Tibial nerve (tissue), 4 donors: Measurements from ENCODE around the gene DYNC1I1. TPM values are rescaled to one million over a fixed set of nuclear protein-coding genes. Genes with fewer than 3 reads are reported as not detected.

Source experiments
- DNase-seq, 2 donors: peaks; one replicate each; pipeline ENCODE4 v3.0.0-alpha.2; 2019; ENCODE audit warnings: low spot score in 2 of 2
- H3K27ac ChIP-seq, 4 donors: fragments of 200-600 bp; sonication (generic) in 3 of 4; one replicate each; pipeline ENCODE4 v1.5.1; 2017 to 2019; ENCODE audit warnings: mild to moderate bottlenecking in 1 of 4
- H3K27me3 ChIP-seq, 2 donors: fragments of 200-600 bp; sonication (generic) in 1 of 2; one replicate each; pipeline versions ENCODE4 v1.5.1 to v1.6.0; 2017 to 2019
- H3K36me3 ChIP-seq, 3 donors: fragments of 200-600 bp; sonication (generic); one replicate each; pipeline ENCODE4 v1.5.1; 2018 to 2019
- H3K4me1 ChIP-seq, 4 donors: fragments of 200-600 bp; sonication (generic) in 3 of 4; one replicate each; pipeline ENCODE4 v1.5.1; 2017 to 2019
- H3K4me3 ChIP-seq, 4 donors: fragments of 200-600 bp; sonication (generic) in 3 of 4; one replicate each; pipeline ENCODE4 v1.5.1; 2017 to 2019; ENCODE audit warnings: mild to moderate bottlenecking in 1 of 4, moderate library complexity in 1 of 4
- H3K9me3 ChIP-seq, 4 donors: fragments of 200-600 bp; sonication (generic) in 3 of 4; one replicate each; pipeline ENCODE4 v1.5.1; 2017 to 2019
- EP300 ChIP-seq, 2 donors: sonication (generic); formaldehyde crosslinking; IDR thresholded peaks; one replicate each; pipeline ENCODE4 v1.6.1; 2017; ENCODE audit warnings: antibody characterized with exemption in 2 of 2, mild to moderate bottlenecking in 1 of 2
- POLR2A ChIP-seq, 2 donors: fragments of 450-650 bp; IDR thresholded peaks; one replicate each; pipeline ENCODE4 v1.6.1; 2017; ENCODE audit warnings: antibody characterized with exemption in 2 of 2, mild to moderate bottlenecking in 2 of 2, moderate library complexity in 2 of 2
- WGBS, 2 donors: methylation state at CpG; one replicate each; pipeline ENCODE4 v1.1.5; 2018; 5-methylcytosine and 5-hydroxymethylcytosine counted together
- total RNA-seq, 4 donors: library from RNA; depleted of rRNA; stranded (reverse); fragments of >200 nt; gene quantifications; one replicate each; pipeline ENCODE4 v1.1.0, GENCODE V29; 2016
- TF ChIP-seq, protein P1 (sequence below), 5 experiments: fragments of 200-600 bp in 3 of 5; fragments of 450-650 bp in 2 of 5; sonication (generic) in 3 of 5; IDR thresholded peaks; one replicate each; pipeline ENCODE4 v1.5.1; 2016 to 2019; ENCODE audit warnings: antibody characterized with exemption in 5 of 5, mild to moderate bottlenecking in 3 of 5, moderate library complexity in 2 of 5

DYNC1I1 gene
- total RNA-seq, 4 donors from 2014 or later, result 5.5 to 12.0 (median 9.8) TPM

DNA sequence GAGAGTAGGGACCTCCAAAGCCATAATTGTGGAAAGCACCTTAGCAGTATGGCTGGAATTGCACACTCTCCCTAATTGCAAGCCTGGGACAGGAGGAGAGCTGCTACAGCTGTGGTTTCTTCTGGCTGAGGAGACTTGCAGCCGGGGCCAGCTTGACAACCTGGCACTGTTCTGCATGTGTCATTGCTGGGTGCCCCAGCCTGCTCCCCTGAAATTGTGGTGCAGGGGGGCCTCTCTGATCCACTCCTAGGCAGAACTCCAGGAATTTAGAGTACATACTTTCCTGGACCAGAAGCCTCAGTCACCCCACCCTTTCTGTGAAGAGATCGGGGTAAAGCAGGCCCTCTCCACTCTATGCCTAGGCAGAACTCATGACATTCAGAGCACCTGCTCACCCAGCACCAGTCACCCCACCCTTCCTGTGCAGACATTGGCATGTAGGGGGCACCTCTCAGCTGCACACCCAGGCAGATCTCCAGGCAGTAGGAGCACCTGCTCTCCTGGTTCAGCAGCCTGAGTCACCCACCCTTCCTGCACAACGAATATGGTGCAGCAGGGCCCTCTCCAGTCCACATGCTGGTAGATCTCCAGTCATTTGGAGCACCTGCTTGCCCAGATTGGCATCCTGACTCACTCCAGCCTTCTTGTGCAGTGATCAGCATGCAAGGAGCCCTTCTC, 34.4 kb upstream of the DYNC1I1 start:
- Histone ChIP-seq H3K27me3 (no peaks in the 10 kb centered on the region), H3K9me3 (no peaks in the 10 kb centered on the region), H3K27ac (no peak overlapping the region), H3K36me3 (no peaks in the 10 kb centered on the region), H3K4me1 (no peaks in the 10 kb centered on the region), H3K4me3 (no peak overlapping the region)
- 66 to 86% methylated on average over 3 of the region's 3 CpGs for WGBS, 2 donors
- DNase-seq, result no peak
- TF ChIP-seq EP300 (IDR thresholded peaks at IDR 0.05) (no peak), POLR2A (IDR thresholded peaks at IDR 0.05) (no peak)
- TF ChIP-seq, protein P1, sequence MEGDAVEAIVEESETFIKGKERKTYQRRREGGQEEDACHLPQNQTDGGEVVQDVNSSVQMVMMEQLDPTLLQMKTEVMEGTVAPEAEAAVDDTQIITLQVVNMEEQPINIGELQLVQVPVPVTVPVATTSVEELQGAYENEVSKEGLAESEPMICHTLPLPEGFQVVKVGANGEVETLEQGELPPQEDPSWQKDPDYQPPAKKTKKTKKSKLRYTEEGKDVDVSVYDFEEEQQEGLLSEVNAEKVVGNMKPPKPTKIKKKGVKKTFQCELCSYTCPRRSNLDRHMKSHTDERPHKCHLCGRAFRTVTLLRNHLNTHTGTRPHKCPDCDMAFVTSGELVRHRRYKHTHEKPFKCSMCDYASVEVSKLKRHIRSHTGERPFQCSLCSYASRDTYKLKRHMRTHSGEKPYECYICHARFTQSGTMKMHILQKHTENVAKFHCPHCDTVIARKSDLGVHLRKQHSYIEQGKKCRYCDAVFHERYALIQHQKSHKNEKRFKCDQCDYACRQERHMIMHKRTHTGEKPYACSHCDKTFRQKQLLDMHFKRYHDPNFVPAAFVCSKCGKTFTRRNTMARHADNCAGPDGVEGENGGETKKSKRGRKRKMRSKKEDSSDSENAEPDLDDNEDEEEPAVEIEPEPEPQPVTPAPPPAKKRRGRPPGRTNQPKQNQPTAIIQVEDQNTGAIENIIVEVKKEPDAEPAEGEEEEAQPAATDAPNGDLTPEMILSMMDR (IDR thresholded peaks at IDR 0.05), result no peak

DNA sequence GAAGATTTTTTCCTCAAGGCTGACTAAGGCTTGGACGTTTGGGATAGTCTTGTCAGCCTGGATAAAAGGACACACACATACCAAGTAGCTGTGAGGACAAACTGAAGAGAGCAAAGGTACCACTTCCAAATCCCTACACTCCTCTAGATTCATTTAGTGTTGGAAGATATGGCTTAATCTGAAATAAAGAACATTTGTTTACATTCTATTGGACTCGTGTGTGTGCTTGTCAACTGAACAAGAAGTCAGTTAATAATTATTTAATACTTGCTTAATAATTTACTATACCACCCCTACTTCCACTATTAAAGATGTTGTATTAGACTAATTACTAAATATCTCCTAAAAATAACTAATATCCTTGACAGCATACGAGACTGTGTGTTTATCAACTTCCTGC, 23.3 kb upstream of the DYNC1I1 start:
- 50 to 64% methylated on average over 3 of the region's 3 CpGs for WGBS, 2 donors
- no peak overlapping the region for H3K4me3 ChIP-seq
- TF ChIP-seq, protein P1 (IDR thresholded peaks at IDR 0.05), result no peak
- TF ChIP-seq EP300 (IDR thresholded peaks at IDR 0.05) (no peak), POLR2A (IDR thresholded peaks at IDR 0.05) (no peak)
- no peaks in the 10 kb centered on the region for H3K4me1 ChIP-seq
- H3K36me3 ChIP-seq, result no peaks in the 10 kb centered on the region
- no peaks in the 10 kb centered on the region for H3K27me3 ChIP-seq
- DNase-seq, result no peak
- no peaks in the 10 kb centered on the region for H3K9me3 ChIP-seq
- no peak overlapping the region for H3K27ac ChIP-seq

DNA sequence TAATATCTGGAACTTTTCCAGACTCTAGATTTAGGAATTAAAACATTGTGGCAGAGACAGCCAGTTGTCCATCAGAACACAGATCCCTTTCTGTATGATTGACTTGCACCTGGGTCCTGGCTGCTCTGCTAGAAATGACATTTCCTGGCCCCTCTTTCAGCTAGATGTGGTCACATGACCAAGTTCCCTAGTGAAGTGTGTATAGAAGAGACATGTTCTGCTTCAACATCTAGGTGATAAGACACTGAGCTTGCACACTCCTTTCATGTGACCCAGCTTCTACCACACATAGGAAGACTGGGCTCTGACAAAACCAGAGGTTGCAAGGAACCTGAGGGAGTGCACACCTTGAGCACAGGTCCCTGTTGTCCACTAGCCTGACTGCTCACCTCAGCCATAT, 22.8 kb upstream of the DYNC1I1 start:
- TF ChIP-seq POLR2A (IDR thresholded peaks at IDR 0.05), result no peak
- no peak for TF ChIP-seq EP300 (IDR thresholded peaks at IDR 0.05)
- TF ChIP-seq, protein P1 (IDR thresholded peaks at IDR 0.05), result no peak
- Histone ChIP-seq H3K36me3 (no peaks in the 10 kb centered on the region), H3K9me3 (no peaks in the 10 kb centered on the region), H3K27me3 (no peaks in the 10 kb centered on the region), H3K27ac (no peak overlapping the region), H3K4me3 (no peak overlapping the region), H3K4me1 (no peaks in the 10 kb centered on the region)
- no peak for DNase-seq

DNA sequence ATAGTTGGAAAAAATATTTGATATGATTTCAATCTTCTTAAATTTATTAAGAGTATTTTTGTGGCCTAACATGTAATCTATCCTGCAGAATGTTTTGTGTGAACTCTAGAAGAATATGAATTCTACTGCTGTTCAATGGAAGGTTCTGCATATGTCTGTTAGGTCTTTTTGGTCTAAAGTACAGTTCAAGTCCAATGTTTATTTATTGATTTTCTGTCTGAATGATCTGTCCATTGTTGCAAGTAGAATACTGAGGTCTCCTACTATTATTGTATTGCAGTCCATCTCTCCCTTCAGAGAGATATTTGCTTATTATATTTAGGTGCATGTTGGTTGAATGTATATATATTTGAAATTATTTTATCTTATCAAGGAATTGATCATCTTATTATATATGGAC, 18.9 kb upstream of the DYNC1I1 start:
- no peaks in the 10 kb centered on the region for H3K36me3 ChIP-seq
- peaks cover 0 to 12% (median 0%) of the 10 kb centered on the region in 4 donors for H3K9me3 ChIP-seq
- H3K27me3 ChIP-seq, result no peaks in the 10 kb centered on the region
- no peaks in the 10 kb centered on the region for H3K4me1 ChIP-seq
- no peak for DNase-seq
- no peak overlapping the region for H3K27ac ChIP-seq
- TF ChIP-seq POLR2A (IDR thresholded peaks at IDR 0.05), result no peak
- TF ChIP-seq, protein P1 (IDR thresholded peaks at IDR 0.05), result no peak
- TF ChIP-seq EP300 (IDR thresholded peaks at IDR 0.05), result no peak
- no peak overlapping the region for H3K4me3 ChIP-seq

DNA sequence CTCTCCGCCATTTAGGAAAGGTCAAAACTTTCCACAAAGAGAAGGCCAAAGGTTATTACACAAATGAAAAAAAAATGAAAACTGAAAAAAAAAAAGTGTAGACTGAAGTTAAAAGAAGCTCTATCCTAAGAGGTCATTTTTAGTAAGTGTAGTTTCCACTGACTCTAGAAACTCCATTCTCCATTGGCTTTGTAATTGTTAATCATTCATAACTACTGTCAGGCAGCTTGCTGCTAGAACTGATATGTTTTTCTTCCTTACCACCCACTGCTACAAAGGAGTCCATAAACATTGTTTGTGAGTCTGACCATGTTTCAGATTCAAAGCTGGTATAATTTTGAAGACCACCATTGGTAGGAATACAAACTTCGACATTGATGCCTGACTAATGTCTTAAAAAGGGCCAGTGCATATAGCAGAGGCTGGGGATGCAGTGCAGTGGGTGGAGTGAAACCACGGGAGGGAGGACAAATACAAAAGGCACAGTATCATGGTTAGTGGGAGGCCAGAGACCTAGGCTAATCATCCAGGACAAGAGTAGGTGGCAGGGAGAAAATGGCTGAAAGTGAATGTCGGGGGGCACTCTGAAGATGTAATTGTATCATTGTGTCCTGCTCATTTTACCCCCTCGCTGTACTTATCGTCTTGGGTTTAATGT, 16.9 kb upstream of the DYNC1I1 start:
- Histone ChIP-seq H3K36me3 (no peaks in the 10 kb centered on the region), H3K27ac (no peak overlapping the region), H3K4me1 (no peaks in the 10 kb centered on the region), H3K9me3 (peaks cover 0 to 12% (median 0%) of the 10 kb centered on the region in 4 donors), H3K4me3 (no peak overlapping the region), H3K27me3 (no peaks in the 10 kb centered on the region)
- no peak for DNase-seq
- WGBS, 2 donors, result 70 to 73% methylated on average over 6 of the region's 6 CpGs
- TF ChIP-seq, protein P1 (IDR thresholded peaks at IDR 0.05), result no peak
- TF ChIP-seq EP300 (IDR thresholded peaks at IDR 0.05) (no peak), POLR2A (IDR thresholded peaks at IDR 0.05) (no peak)
